Fibroblast of lung (primary cell): ENCODE data around the gene GLRA2.

Experiments used
- EZH2 ChIP-seq: IDR thresholded peaks from 2 replicates; pipeline ENCODE4 v1.5.1; 2012; ENCODE audit warnings: low read length, control low read depth, mild to moderate bottlenecking; ENCODE audit errors: missing control alignments
- TF ChIP-seq, protein P1 (sequence below), 2 donors: IDR thresholded peaks in 1 of 2; conservative IDR thresholded peaks in 1 of 2; 1 replicate in 1 of 2; 2 replicates in 1 of 2; pipeline ENCODE4 v1.5.1; 2011 to 2012; ENCODE audit warnings: low read length in 2 of 2, control low read depth in 1 of 2, inconsistent platforms in 1 of 2, low read depth in 1 of 2, mild to moderate bottlenecking in 1 of 2

DNA sequence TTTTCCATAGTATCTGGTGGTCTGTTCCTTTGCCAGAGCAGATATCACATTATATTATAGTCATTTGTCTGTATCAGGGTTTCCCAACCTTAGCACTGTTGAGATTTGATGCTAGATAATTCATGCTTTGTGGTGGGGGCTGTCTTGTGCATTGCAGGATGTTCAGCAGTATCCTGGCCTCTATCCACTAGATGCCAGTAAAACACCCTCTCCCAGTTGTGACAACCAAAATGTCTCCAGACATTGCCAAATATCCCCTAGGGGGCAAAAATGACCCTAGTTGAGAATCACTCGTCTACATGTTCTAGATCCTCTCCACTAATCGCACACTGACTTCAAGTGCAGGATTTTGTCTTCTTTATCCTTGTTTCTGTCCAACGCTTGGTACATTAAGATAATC, 182.8 kb downstream of the GLRA2 start:
- TF ChIP-seq, protein P1, sequence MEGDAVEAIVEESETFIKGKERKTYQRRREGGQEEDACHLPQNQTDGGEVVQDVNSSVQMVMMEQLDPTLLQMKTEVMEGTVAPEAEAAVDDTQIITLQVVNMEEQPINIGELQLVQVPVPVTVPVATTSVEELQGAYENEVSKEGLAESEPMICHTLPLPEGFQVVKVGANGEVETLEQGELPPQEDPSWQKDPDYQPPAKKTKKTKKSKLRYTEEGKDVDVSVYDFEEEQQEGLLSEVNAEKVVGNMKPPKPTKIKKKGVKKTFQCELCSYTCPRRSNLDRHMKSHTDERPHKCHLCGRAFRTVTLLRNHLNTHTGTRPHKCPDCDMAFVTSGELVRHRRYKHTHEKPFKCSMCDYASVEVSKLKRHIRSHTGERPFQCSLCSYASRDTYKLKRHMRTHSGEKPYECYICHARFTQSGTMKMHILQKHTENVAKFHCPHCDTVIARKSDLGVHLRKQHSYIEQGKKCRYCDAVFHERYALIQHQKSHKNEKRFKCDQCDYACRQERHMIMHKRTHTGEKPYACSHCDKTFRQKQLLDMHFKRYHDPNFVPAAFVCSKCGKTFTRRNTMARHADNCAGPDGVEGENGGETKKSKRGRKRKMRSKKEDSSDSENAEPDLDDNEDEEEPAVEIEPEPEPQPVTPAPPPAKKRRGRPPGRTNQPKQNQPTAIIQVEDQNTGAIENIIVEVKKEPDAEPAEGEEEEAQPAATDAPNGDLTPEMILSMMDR (conservative IDR thresholded peaks at IDR 0.05 in 1 of 2, IDR thresholded peaks at IDR 0.05 in 1 of 2; ENCODE audit: low read depth in 1 of 2, low read length in 2 of 2), result no peak
- TF ChIP-seq EZH2, result no peak
